Measurements from ENCODE around the gene PITRM1.

PITRM1 gene

DNA sequence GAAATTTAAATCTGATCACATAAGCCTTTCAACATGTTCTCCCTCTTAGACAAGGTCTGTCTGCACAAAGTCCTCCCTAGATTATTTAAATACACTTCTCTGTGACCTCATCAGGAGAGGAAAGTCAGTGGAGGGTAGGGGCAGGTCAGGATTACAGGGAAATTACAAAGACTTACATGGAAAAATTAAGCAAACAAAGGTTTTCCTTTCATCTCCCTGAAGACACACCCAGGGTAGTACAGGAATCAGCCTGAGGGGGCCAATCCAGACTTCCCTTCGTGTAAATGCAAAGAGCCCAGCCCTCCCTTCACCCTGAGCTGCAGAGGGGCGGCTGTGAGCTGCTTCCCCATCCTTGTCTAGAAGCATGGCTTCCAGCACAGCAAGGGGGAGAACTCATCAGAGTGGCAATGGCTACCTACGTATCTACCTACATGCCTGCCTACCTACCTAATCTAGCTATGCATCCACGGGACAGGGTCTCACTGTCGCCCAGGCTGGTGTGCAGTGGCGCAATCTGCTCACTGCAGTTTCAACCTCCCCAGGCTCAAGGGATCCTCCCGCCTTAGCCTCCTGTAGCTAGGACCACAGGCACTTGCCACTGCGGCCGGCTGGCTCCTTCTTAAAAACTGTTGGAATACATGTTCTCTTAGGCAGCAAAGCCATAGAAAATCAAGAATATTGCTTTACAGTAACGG is 33.2 kb downstream of the PITRM1 start:
- DNase-seq = no peak

DNA sequence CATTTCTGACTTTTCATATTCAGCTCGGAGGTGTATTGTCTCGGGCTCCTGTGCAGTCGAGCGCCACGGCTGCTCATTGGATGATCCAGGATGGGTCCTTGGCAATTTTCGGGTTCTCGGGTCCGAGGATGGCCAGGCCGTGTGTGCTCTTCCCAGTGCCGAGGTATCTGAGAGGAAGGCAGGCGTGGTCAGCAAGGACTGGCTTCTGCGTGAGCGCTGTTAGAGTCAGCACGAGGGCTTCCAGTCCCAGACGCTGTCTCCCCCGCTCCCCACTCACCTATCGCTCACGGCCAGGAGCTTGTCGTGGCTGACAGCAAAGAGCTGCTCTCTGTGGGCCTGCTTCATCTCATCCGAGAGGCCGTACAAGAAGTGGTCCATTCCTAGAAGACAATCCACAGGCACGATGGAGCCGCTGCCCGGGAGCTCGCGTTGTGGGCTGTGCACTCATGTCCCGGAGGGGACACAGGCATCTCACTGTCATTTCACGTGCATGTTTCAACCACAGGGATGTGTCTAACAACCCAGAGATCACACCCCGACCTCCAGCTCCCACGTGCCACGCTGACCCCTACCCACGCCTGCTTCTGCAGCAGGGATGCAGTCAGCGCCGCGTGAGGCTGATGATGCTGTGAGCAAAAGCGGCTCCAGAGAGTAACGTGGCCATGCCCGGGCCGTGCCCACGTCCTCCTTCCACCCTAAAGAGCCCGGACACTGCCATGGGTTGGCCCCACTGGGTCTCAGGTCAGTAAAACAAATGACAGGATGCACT is 34.4 kb downstream of the PITRM1 start:
- DNase-seq = no peak

DNA sequence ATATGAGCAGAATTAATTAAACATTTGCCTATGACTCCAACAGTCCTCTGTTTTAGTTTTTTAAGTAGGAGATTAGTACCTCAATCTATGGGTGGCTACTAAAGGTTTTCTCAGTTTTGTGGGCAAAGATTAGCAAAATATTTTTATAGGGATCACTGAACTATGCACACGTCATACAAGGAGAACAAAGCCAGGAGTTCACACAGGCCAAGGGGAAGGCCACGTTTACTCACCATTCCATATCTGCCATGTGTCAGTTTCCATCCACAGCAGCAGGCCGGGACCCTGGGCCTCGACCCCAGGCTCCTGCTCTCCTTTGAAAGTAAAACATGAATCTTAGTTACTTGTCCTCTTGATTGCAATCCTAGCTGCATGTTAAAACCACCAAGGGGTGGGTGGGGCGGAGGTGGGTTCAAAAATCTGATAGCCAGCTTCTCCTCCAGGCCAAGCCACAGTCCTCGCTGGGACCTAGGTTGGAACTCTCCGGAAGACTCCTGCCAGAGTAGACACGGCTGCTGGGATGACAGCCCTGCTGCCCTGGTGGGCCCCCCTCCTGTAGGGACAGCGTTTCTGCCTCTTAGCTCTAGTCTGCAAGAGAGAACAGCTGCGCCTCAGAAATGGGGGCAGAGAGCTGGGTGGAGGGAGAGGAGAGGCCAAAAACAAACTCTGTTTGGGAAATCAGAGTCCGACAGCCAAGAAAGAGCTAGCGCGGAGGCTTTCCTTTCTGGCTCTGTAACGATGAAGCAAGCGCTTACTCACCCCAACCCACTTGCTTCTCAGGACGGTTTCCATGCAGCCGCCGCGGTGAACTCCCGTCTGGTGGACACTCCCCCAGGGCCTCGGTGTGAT is 35.6 kb downstream of the PITRM1 start:
- DNase-seq = no peak

DNA sequence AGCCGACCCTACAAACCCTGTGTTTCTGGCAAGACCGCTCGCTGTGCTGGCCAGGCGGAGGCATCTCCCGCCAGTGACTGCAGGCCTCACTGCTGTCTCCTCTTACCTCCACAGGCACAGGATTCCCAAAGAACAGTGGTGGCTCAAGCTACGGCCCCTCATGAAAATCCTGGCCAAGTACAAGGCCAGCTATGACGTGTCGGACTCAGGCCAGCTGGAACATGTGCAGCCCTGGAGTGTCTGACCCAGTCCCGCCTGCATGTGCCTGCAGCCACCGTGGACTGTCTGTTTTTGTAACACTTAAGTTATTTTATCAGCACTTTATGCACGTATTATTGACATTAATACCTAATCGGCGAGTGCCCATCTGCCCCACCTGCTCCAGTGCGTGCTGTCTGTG is 36.2 kb downstream of the PITRM1 start:
- no peak for DNase-seq

DNA sequence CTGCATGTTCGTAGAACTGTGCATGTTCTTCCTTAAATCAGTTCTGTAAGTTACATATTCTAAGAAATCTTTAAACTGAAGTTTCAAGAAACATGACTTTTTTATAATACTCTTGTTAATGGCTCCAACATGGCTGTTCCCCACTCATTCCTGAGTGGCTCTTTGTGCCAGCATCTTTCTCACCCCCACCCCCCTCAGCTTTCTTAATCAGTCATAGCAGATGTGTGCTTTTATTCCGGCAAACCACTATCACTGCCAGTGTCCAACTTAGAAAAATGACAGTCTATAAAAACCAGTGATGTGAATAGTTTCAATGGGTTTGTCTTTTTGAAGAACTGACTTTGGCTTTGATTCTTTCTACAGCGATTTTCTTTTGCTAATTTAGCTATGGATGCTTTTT is 37.6 kb downstream of the PITRM1 start:
- no peak for DNase-seq

DNA sequence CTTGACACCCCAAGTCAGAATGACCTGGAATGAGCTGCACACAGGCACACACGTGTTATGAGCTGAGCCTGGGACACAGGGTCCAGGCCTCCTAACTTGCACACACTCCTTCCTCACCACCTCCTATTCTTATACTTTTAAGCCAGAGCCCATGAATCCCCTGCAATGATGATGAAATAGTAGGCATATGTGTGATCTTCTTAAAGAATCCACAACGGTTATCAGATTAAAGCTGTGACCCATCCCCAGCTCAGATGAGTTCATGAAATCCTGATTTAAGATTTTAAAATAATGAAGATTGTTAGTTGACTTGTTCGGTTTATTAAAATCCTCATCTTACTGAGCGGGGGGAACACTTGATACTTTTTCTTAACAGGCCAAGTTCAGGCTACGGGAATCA is 38.6 kb downstream of the PITRM1 start:
- DNase-seq = no peak

DNA sequence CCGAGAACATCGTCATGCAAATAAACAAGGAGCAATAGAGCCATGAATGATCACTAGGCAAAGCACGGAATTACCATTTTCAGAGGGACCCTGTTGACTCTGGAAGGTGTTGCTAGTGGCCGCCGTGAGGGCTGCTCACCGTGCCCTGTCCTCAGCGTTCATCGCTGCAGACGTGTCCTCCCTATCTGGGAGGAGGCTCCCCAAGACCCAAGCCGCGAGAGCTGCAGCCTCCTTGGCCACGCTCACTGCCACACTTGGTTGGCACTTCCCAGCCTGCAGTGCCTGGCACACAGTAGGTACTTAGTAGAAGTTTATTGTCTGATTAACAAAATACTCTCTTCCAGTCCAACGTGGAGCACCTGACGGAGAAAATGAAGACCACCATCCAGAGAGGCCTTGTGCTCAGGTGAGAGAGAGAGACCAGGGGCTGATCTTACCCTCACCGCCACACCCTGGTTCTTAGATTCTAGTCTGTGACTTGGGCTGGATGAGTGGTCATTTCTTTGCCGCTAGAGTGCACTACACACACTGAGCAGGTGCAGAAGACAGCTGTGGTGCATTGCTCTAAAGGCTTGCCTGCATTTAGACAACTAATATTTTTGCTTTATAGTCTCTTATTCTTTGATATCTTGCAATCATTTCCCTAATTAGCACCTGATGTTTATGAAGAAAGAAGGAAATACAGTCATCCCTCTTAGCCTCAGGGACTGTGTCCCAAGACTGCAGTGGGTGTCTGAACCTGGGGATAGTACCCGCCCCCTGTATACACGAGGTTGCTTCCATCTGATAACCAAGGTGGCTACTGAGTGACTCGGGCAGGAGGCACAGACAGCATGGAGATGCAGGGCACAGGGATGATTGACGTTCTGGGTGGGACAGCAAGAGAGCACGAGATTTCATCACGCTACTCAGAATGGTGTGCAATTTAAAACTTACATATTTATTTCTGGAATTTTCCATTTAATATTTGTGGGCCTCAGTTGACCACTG is 40.3 kb downstream of the PITRM1 start:
- no peak for DNase-seq

DNA sequence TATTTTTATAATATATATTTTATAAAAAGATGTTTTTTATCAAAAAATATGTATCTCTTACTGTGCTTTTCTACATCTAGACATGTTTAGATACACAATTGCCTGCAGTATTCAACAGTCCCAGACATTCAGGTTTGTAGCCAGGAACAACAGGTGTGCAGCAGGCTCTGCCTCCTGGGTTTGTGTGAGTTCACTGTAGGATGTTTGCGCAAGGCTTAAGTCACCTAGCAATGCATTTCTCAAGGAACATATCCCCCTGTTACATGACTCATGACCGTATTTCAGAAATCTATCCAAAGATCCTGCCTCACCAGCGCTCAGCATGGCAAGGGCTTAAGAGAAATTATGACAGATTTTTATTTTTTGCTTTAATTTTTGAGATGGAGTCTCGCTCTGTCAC is 41.5 kb downstream of the PITRM1 start:
- DNase-seq = no peak

DNA sequence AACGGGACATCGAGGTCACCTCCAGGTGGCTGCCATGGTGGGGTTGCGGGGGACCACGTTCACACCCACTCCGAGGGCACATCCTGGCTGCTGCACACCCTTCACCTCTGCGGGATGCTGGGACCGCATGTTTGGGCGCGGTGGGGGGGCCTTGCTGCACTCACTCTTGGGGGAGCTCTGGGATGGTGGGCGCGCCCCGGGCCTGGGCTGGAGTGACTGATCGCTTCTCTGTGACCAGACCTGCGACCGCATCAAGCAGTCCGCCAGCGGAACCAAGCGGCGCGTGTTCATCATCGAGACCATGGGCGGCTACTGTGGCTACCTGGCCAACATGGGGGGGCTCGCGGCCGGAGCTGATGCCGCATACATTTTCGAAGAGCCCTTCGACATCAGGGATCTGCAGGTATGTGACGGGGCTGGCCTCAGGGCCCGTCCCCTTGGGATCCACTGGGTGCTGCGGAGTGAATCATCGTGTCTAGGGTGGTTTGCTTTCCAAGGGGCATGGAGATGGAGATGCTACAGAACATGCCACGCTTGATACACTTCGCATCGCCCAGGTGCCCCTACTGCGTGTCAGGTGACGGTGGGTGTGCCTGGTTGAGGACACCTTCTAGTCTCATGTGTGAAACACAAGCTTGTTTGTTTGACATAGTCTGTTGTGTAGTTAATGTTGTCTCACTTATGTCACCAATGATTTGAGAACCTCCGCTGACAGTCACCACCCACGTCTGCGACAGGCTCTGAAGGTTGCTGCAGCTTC is 42.8 kb downstream of the PITRM1 start:
- DNase-seq = no peak

DNA sequence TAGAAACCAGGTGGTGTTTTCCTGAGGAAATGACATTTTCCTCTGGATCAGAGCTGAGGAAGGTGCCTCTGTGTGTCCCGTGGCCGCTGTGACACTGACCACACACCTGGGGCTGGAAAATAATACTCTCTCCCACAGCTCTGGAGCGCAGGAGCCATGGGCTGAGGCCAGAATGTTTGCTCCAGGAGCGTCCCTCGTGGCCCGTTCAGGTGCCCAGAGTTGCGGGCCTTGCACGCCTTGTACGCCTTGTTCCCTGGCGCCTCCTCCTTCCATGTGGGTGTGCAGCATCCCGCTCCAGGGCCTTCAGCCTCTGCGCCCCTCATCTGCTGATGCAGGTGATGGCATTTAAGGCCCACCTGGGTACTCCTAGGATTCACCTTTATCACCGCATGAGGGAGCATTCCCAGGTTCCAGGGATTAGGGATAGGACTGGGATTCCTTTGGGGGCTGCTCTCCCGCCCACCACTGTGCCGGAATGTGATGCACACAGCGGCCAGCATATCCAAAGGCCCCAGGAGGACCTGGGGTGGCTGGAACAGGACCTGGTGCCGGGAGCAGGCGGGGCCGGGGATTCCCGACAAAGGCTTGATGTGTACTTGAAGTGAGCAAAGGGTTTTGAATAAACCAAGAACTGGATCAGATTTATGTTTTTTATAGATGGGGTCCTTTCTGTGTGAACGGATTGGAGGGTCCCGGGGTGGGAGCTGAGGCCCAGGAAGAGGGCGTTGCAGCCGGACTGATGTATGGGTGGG is 44.0 kb downstream of the PITRM1 start:
- DNase-seq = no peak

DNA sequence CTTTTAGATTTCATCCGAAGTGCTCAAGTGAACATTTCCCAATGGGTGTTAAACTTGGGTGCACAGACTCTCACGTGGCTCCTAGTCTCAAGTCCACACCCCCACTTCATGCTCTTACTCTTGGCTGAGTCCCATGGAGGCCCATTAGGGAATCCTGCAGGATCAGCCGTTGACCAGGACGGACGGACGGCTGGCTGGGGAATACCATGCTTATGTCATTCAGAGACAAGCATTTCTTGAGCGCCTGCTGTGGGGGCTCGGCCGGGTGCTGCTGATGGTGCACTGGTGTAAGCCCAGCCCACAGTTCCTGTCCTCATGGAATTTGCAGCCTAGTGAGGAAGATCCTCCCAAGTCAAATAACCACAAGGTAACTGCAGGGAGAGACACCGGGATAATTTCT is 44.7 kb downstream of the PITRM1 start:
- DNase-seq = no peak

DNA sequence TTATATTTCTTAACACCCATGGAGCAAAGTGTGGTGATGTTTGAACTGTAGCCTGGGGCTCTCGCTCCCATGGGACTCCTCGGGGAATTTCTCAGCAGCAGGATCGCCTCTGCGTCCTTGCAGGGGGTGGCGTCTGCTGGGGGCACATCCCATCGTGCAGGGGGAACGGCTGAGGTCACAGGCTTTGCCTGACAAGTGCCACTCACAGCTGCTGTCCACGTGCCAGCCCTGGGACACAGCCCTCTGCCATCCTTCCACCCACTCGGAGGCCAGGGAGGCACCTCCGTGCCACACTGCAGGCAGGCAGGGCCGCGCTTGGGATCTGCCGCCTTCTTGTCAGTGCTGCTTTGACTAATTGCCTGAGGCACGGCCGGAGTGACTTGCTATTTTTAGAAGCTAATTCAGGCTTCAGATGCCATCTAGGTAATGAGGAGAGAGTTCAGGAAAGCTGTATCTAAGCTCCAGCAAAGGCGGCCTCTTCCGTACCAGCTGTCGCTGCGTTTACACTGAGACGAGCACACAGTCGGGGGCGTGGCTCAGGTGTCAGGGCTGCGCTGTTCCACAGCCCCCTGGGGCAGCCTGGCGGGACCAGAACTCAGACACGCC is 45.7 kb downstream of the PITRM1 start:
- DNase-seq = no peak

DNA sequence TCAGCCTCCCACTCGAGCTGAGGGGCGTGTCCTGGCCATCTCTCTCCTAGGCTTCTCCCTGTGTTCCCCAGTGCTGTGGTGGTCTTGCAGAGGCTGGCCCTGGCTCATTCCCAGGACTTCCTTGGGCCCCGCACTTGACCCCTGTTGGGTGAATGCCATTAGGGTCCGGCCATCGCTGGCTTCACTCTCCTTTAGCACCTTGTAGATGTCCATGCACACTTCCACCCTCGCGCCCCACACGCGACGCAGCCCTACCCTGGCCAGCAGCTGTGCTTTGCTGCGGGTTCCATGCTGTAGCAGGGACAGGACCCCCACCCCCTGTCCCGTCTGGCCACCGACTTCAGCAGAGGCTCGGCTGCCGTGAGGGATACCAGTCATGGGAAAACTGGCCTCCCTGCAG is 46.3 kb downstream of the PITRM1 start:
- no peak for DNase-seq

DNA sequence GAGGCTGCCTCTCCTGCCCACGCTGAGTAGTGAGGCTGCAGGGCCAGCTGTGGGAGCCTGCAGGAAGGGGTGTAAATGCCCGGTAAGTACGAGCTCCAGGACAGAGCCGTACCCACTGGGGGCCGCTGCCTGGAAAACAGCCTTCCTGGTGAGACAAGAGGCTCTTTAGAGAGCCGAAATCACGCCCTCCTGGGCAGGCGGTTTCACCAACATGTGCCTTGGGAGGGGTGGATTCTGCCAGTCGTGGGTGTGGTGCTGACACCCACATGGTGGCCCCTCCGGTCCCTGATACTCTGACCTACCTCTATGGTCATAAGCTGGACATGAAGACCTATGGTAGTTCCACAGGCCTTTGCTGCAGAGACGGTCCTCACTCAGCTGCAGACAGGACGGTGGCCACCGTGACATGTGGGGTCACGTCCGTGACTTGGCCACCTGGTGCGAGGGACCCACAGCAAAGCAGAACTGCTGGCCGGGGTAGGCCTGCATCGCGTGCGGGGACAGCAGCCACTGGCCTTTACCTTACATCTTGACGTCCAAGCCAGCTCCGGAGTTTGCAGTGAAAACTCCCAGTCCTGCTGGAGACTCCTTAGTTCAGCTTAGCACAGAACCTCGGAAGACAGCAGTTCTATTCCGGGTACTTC is 46.9 kb downstream of the PITRM1 start:
- no peak for DNase-seq

DNA sequence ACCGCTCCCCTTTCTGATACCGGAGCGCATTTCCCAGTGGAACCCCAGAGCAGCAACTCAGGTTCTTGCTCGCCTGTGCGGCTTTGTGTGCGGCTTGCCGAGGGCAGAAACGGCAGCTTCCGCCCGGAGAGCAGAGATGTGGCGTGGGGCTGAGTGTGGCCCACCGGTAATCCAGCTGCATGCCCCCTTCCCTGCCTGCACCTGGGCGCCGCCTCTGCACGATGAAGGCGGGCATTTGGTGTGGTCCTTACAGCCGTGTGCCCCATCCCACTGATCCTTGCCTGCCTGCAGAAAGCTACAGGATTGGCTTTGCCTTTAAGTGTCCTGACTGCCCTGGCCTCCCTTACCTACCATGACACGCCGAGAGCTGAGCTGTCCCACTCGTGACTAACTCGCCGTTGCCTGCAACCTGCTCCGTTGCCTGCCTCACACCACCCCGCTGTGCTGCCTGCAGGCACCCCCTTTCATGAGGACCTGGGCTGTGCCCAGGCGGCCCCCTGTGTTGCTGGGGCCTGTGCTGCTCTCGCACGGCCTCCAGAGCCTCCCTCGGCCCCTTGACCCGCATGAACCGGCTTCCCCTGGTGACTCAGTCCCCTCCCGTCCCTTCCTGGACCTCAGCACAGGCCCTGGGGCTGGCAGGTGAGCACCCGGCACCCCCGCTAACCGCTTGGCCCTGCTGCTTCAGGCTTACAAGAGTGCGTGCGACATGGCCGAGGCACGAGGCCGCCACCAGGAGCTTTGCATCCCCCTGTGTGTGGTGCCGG is 48.0 kb downstream of the PITRM1 start:
- no peak for DNase-seq

DNA sequence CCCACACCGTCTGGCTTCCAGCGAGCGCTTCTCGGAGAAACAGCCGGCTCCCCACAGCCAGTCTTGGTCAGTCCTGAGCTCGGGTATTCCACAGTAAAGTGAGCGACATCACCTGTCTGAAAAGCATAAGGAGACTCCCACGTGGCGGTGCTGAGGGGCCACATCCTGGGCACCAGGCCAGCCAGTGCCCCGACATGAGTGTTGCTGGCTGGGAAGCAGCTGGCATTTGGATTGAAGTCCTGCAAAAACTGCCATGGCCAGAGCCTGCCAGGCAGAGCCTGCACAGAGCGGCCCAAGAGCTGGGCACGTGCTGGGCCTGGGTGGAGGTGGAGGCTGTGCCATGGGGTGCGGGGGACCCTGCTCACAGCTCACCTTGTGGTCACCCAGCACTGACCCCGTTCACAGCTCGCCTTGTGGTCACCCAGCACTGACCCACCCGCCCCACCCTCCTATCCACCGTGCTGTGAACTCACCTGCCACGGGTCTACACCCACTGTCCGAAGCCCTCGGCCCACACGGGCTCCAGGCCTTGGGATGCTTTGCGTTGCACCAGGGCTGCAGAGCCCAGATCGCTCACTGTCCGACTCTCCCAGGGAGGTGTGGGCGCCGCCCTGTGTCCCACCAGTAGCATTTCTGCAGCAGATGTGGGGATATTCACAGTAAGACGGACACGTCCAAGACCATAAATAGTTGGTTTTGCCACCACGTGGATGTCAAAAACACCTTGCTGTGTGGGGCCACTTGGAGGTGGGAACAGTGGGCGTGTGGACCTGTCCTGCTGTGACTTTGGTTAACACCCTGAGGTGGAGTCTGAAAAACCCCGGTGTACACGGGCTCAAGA is 48.8 kb downstream of the PITRM1 start:
- no peak for DNase-seq

DNA sequence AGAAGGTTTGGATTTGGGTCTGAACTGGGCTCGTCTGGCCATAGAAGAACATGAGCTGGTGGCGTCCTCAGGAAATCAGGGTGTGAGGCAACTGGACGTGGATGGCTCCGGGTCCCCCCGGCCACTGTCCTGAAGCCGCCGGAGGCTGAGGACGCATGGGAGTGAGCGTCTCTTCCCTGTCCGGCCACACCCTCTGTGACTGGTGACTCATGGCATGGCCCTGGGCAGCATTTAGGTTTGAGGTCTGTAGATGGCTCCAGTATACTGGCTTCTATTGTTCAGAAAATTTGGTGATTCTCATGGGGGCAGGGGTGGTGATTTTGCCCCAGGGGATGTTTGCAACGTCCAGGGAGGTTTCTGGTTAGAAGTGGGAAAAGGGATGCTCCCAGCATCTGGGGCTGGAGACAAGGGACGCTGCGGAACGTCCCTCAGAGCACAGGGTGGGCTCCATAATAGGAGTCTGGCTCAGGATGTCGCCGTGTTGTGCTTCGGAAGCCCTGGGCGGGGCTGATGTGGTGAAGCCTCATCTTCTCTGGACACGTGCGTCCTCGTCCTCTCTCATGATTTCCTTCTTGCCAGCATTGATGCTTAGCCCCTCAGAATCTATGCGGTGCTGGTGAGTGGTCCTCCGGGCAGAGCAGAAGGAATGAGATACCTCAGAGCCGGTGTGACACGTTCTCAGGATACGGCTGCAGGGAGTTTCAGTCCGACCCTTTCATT is 49.9 kb downstream of the PITRM1 start:
- DNase-seq = no peak

DNA sequence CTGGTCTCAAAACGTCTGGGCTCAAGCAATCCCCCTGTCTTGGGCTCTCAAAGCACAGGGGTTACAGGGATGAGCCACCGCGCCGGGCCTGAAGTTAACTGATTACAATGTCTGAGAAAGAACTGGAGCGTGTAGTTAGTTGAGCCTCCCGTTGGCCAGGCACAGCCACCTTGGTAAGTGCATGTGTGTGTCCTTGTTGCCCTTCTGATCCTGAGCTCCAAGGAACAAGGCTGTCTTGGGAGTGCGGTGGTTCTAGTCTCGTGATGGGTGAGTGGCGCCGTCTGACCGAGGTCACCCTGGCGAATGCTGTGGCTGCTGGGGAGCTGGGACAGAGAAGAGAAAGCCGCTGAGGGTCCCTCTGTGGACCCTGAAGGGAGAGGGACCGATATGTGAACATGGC is 50.5 kb downstream of the PITRM1 start:
- DNase-seq = no peak

All from CD4-positive, alpha-beta T cell treated with Interleukin-15 for 1 hour (primary cell).